GM19324 (cell line): ENCODE data around the gene ZNF217.
A peak's percentile ranks its signal among the peaks of the same experiment; 100 is the strongest.
"Not testable (repeated sequence)": the region's sequence is repeated elsewhere in the genome, so short reads cannot be mapped to it uniquely, and the experiment has no call there.

Source experiments
- ATAC-seq: cut with Tn5 transposase; IDR thresholded peaks from one replicate; pipeline ENCODE4 v1.9.1; 2021; ENCODE audit warnings: mild to moderate bottlenecking, moderate library complexity; ENCODE audit not compliant: unreplicated experiment, low FRiP score

ZNF217 gene

GRCh38 chr20:53598140-53599043 is 4.8 kb upstream of the ZNF217 start:
- no peak for ATAC-seq

- ATAC-seq, result no peak
These were observed 4.0 kb upstream of the ZNF217 start for GRCh38 chr20:53597521-53598120.

- no peak for ATAC-seq
These were observed 3.4 kb upstream of the ZNF217 start for GRCh38 chr20:53597030-53597482.

- not testable (repeated sequence) for ATAC-seq
These were observed 2.8 kb upstream of the ZNF217 start for GRCh38 chr20:53596189-53597001.

- not testable (repeated sequence) for ATAC-seq
These were observed 2.1 kb upstream of the ZNF217 start for GRCh38 chr20:53595742-53596141.

- ATAC-seq, result no peak
These were observed 1.4 kb upstream of the ZNF217 start for GRCh38 chr20:53595018-53595378.

- ATAC-seq, result peak; percentile 72
These were observed 704 bp upstream of the ZNF217 start for GRCh38 chr20:53594068-53595017.

GRCh38 chr20:53592992-53593465 is 610 bp downstream of the ZNF217 start:
- ATAC-seq, result no peak

GRCh38 chr20:53592454-53592991 is 1.1 kb downstream of the ZNF217 start:
- peak; percentile 24 for ATAC-seq

GRCh38 chr20:53591941-53592441 is 1.6 kb downstream of the ZNF217 start:
- not testable (repeated sequence) for ATAC-seq

GRCh38 chr20:53591206-53591741 is 2.4 kb downstream of the ZNF217 start:
- not testable (repeated sequence) for ATAC-seq

GRCh38 chr20:53590608-53591007 is 3.0 kb downstream of the ZNF217 start:
- not testable (repeated sequence) for ATAC-seq

- ATAC-seq, result not testable (repeated sequence)
These were observed 3.5 kb downstream of the ZNF217 start for GRCh38 chr20:53590122-53590521.

GRCh38 chr20:53589321-53590065 is 4.1 kb downstream of the ZNF217 start:
- ATAC-seq, result not testable (repeated sequence)

- ATAC-seq, result not testable (repeated sequence)
These were observed 6.4 kb downstream of the ZNF217 start for GRCh38 chr20:53587157-53587703.

- ATAC-seq, result no peak
These were observed 7.0 kb downstream of the ZNF217 start for GRCh38 chr20:53586640-53587039.

GRCh38 chr20:53585910-53586309 is 7.7 kb downstream of the ZNF217 start:
- ATAC-seq, result not testable (repeated sequence)
